HG03558 (cell line): ENCODE results near the gene NUDT4.
"Not testable (repeated sequence)": the region's sequence is repeated elsewhere in the genome, so short reads cannot be mapped to it uniquely, and the experiment has no call there.

ENCODE experiments used
- ATAC-seq: cut with Tn5 transposase; IDR thresholded peaks from one replicate; pipeline ENCODE4 v1.9.1; 2021; ENCODE audit warnings: moderate number of reproducible peaks; ENCODE audit not compliant: unreplicated experiment; ENCODE audit errors: extremely low read depth

The NUDT4 gene

DNA sequence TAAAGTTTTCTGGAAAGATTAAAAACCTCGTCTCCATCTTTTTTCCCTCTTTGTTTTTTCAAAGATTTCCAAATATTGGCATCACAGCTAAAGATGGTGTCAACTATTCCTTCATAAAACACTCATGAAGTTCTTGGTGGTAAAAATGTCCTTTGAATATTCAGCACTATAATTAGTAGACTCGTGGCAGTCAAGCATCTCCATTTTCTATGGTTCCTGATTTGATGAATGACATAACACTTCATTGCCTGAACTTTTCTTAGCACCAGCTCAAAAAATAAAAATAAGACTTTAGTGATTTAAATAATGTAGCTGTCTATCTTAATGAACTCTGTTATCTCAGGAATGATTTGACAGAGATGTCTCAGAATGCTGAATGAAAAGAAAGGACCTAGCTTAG is 44.3 kb downstream of the NUDT4 start:
- no peak for ATAC-seq

DNA sequence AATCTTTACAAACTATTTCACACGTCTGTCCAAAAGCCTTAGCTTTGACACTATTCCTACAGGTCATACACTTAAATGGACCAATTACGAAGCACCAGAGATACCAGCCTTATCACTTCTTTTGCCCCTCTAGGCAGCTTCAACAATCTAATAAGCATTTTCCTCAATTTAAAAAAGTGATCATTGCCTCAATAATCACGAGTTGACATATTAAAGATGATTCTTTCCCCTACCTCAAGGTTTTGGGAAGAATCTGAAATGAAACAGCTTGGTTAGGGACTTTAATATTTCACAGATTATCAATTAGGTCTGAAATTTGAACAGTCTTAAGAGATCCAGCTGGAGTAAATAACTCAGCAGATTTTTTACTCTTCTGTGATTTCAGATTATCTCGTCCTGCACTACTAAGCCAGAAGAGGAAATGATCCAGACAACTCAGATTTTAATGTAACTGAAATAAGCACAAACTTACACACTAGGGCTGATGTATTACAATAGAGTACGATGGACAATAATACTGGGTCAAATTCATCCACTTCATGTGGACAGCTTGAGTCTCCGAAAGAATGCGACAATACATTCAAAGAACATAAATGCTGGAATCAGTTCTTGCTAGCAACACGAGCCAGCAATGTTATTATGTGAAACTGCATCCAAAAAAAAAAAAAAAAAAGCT is 48.1 kb downstream of the NUDT4 start:
- no peak for ATAC-seq

DNA sequence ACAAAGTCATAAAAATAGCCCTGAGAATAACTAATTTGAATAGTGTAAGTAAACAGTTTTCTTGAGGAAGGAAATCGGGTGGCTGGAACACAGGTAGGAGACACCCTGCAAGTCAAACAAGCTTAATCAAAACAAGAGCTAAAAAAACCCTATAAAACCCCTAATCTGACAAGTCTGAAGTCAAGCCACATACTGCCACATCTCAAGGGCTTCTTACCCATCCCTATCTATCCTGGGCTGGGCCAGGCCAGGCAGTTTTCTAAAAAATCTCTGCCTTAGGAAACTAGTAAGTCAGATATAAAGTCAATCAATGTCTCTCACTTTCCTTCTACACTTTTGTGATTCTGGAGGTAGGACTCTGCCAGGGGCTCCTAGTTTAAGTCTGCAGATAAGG is 48.7 kb downstream of the NUDT4 start:
- ATAC-seq = no peak

DNA sequence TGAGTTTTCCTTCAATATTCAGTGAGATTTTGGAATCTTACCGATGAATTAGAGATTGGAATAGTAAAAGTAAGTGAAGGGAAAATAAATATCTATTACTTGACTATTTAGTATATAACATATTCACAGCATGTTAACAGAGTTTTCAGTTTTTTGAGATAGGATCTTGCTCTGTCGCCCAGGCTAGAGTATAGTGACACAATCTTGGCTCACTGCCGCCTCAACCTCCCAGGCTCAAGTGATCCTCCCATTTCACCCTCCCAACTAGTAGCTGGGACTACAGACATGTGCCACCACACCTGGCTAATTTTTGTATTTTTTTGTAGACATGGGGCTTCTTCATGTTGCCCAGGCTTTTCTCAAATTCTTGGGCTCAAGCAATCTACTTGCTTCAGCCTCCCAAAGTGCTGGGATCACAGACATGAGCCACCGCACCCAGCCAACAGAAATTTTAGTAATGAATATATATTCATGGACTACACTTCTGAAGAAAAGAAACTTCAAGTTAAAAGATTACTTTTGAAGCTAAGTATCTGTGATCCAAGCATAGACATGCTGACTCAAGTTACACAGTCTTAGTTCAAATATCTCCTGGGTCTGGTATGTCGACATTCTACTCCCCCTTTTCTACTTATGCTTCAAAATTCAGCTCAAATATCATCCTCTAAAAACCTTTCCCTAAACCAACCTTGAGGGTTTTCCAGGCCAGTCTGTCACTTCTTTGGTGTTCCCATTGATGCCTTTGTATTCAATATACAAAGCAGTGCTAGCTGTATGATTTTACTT is 50.2 kb downstream of the NUDT4 start:
- ATAC-seq = no peak

DNA sequence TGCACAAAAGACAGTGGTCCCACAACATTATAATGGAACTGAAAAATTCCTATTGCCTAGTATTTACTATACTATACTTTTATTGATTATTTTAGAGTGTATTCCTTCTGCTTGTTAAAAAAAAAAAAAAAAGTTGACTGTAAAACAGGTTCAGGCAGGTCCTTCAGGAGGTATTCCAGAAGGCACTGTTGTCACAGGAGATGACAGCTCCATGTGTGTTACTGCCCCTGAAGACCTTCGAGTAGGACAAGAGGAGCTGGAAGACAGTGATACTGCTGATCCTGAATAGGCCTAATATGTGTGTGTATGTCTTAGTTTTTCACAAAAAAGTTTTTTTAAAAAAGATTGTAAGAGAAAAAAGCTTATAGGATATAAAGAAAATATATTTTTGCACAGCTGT is 51.7 kb downstream of the NUDT4 start:
- no peak for ATAC-seq

DNA sequence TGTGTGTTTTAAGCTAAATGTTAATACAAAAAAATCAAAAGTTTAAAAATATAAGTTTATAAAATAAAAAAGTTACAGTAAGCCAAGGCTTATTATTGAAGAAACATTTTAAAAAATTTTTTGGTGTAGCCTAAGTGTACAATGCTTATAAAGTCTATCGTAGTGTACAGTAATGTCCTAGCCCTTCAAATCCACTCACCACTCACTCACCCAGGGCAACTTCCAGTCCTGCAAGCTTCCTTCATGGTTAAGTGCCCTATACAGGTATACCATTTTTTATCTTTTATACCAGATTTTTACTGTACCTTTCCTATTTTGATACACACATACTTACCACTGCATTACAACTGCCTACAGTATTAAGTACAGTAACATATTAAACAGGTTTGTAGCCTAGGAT is 52.1 kb downstream of the NUDT4 start:
- ATAC-seq = no peak

DNA sequence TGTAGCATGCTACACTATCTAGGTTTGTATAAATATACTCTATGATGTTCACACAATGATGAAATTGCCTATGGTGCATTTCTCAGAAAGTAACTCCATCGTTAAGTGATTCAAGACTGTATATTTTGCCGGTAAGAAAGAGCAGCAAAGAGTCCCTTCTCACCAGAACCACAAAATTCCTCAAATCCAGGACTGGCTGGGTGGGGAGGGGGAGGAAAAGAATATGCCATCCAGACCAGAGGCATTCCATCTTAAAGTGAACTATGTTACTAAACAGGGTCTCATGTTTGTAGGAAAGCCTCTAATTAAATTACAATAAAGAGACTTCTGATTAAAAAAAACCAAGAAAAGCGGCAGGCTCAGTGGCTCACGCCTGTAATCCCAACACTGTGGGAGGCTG is 52.6 kb downstream of the NUDT4 start:
- no peak for ATAC-seq

DNA sequence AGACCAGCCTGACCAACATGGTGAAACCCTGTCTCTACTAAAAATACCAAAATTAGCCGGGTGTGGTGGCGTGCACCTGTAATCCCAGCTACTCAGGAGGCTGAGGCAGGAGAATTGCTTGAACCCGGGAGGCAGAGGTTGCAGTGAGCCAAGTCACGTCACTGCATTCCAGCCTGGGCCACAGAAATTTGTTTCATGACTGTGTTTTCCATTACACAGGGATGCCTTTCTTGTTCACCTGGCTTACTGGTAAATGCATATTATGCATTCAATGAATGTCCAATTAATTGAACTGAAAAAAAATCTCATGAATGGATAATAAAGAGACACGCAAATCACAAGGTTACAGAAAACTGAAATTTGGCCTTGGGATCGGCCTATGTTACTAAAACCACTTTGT is 54.3 kb downstream of the NUDT4 start:
- not testable (repeated sequence) for ATAC-seq

DNA sequence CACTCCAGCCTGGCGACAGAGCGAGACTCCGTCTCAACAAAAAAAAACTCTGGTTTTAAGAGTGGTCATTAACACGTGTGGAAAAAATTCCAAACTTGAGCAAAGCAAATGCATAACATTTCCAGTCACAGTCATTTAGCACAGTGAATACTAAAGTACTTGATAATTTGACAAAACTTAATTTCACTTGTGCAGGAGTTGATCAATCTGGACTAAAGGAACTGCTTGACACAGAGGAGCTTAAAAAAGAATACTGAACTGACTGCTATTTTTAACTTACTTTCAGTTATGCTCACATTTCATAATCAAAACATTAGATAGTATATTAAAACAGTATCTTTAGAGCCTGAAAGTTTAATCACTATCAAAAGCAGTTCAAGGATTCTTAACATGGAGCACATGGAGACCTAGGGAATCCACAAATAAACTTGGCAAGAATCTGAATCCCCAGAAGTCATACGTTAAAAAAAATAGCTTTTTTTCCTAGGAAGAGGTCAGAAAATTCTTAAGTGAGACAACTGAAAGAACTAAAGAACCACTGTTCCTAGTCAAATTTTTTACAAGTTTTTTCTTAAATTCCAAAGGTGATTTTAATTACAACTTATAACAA is 56.6 kb downstream of the NUDT4 start:
- ATAC-seq = no peak

DNA sequence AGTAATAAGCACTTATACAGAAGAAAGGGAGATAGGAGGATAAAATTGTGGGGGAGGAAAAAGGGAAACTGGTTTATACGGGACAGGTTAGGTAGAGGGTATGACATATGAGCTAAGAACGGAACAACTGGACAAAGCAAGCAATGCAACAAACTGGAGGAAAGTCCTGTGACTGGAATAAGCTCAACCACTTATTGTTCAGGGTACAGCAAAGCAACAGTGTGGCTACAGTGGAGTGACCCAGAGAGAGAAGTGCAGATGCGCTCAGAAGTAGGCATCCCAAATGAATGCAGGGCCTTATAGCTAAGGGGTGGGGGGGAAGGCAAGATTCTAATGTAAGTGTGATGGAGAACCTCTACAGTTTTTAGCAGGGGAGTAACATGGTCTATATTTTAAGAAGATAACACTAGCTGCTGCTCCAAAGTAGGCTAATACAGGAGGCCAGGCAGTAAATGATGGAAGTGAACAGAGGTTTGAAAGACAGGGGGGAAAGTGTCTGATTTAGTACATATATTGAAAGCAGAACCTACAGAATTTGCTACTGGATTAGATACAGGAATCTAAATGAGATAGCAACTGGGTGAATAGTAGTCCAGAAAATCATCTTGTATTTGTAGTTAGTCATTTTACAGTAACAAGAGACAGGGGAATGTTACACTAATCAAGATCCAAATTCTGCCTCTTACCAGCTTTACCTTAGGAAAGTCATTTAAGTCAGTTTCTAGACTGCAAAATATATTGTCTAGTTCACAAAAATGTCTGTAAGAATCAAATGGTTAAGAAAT is 60.7 kb downstream of the NUDT4 start:
- no peak for ATAC-seq

DNA sequence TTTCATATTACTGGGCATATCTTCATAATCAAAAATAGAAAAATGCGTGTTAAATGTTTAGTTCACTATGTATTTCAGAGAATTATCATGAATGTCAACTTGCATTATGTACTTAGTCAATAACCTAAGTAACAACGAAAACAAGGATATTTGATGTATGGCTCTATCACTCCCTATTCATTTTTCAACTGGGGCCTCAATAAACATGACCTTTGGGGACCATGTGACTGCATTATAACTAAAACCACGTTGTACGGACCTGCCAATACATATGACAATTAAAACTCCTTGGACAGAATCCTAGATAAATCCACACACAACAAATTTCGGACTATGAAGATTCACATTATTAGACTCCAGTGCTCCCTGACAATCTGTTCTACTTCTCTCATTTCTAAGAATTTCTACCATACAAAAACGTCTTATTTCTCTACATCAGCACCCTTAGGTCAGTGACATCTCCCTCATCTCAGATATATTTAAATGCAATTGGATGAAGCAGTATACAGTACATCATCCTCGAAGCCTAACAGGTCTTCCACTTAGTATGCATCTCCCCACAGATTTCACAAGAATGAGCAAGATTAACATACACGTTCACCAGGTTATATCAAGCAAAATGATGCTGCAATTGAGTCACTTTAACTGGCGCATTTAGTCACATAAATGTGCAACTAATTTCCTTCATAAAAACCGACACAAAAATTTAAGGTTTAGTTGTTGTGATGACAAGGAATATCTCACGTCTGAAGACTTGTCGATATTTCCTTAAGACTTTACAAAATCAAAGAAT is 62.5 kb downstream of the NUDT4 start:
- no peak for ATAC-seq

DNA sequence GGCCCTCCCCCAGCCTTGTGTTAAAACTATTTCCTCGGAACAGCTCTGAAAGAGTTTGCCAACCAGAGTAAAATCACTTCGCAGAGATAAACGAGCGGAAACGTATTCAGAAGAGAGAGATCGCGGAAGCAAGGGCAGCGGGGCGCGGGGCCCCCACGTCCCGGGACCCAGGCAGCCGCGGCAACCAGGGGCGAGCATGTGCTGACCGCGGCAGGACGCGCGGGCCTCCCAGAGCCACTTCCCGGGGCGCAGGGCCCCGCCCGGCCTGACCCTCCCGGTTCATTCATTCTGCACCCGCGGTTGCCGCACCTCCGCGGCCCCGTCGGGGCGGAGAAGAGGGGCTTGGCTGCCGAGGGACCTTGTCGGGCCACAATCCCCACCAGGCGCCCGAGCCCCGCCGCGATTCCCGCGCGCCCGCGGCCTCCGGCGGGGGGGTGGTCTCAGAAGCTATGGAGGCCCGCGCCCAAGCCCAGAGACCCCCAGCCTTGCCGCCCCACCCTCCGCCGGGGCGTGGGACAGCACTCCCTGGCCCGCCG is 63.4 kb downstream of the NUDT4 start:
- no peak for ATAC-seq

DNA sequence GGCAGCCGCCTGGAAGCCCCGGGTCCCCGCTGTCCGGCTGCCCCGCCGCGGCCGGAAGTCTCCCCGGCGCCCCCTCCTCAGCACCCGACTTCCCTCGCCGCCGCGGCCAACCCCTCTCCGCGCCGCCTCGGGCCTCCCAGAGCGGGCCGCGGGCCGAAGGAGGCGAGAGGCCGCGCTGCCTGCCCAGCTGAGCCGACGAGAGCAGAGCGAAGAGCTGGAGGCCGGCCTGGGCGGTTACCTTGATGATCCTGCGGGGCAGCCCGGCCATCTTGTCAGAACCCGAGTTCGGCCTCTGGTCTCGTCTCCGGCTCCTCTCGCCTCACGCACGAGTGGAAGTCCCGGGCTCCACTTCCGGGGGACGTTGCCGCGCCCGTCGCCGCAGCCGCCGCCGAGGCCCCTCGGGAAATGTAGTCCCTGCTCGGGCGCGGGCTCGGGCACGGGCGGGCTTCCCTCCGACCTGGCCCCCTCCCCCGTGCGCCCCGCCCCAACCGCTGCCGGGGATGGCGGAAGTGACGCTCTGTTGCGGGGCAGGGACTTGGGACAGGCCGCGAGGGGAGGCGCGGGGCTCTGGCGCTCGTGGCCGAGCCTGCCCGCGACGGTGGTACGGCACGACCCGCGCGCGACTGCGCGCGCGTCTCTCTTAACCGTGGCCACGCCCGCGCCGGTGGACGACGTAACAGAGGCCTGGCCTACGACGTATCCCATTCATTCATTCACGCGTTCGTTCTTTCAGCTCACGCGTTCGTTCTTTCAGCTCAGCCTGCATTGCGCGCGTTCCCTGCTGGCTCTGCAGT is 64.1 kb downstream of the NUDT4 start, which contains the start of gene UBE2N:
Gene UBE2N (minus strand): TSS at position 331 of the 794 bp plus-strand sequence. CDS start 63 bp downstream, at position 268.
- peak; percentile 52 for ATAC-seq

DNA sequence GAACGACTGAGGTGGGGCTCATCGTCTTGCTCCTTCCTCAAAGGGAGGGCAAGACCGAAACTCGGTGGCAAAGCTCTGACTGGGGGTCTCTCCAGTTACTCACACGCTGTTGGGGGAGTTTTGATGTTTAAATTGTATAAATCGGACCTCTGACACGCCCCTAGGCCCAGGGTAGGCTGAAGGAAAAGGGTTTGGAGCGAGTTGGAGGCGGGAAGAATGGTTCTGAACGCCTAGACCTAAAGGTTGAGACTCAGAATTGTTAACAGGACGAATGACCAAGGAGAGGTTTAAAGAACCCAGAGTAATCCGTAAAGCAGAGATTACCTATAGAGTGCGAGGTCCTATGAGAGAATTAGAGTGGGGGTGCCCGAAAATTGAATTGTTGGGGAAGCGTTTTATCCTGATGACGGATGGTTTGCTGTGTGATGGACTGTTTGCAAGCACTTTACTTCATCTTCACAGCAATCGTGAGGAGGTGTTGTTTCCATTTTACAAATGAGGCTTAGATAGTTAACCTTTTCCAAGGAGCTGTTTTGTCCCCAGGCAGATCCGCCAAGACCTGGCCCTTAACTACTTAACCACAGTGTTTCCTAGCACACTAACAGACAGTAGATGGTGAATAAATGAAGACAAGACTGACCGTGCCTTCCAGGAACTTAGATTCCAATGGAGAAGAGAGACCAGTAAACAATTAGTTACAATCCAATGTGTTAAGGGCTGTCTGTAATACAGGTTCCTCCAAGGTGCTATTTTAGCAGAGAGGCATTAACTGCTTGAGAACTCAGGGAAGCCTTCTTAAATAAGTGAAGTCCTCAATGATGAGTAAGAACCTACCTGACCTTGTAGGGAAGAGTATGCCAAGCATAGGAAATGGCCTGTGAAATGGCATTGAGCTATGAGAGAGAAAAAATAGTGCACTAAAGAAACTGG is 65.0 kb downstream of the NUDT4 start:
- no peak for ATAC-seq

DNA sequence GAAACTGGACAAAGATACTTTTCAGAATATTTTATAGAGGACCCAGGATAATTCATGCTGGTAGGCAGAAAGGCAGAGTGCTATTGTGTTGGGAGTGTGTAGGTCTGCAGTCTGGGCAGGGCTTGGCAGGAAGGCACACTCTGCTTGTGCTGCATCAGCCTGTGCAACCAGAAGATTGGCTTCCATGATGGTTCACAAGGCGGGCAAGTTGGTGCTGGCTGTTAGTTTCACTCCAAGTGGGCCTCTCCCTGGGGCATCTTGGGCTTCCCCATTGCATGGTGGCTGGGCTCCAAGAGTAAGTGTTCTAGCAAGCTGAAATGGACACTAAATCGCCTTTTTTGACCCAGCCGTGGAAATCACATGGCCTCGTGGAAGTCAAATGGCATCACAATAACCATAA is 65.9 kb downstream of the NUDT4 start:
- ATAC-seq = no peak

DNA sequence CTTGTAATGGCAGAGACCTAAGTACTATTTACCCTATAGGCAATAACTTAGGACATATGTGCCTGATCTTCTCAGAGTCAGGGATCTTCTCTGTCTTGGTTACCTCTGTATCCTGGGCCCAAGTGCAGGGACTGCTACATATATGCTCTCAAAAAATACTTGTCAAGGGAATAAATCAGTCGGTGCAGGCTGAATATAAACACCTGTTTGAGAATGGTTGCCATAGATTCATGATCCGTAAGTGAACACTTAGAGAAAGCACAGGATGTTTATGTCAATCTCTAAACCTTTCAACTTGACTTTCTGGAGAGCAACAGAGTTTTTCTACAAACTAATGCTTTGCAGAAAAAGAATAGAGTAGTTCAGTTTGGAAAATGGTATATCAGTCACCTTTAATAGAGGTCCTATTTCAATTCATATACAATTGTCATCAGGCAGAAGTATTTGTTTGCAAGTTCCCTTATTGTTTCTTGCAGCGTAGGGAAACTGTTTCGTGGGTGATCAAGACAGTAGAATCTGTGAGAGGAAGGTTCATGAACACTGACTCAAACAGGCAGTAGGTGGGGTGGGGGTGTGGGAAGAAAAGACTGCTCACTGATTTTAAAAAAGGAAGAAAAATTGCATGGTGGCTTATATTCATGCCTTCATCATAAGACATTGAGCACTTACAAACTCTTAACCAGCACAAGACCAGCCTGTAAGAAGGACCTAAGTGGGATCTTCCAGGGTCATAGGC is 70.0 kb downstream of the NUDT4 start:
- ATAC-seq = no peak

DNA sequence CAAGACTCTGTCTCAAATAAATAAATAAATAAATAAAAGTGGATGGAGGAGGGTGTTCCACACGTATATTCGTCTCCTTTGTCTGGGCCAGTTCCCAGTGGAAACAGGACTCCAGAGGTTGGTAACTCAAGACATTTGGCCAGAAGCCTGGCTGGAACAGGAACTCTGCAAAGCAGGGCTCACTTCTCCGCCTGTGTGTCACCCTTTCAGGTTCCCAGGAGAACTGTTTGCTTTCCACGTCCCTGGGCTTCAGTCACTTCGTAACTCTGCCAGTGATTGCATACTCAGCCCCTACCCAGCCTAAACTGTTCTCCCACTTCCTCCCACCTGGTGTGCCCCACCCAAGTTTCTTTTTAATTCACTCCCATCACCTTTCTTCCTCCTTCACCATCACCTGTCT is 71.1 kb downstream of the NUDT4 start:
- ATAC-seq = no peak
